ENCODE measurements around the gene RANBP17.
"Not testable (repeated sequence)": the region's sequence is repeated elsewhere in the genome, so short reads cannot be mapped to it uniquely, and the experiment has no call there.

Gene RANBP17

DNA sequence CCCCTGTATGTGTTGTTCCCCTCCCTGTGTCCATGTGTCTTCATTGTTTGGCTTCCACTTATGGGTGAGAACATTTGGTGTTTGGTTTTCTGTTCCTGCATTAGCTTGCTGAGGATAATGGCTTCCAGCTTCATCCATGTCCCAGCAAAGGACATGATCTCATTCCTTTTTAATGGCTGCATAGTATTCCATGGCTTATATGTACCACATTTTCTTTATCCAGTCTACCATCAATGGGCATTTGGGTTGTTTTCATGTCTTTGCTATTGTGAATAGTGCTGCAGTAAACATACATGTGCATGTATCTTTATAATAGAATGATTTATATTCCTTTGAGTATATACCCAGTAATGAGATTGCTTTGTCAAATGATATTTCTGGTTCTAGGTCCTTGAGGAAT lies 8.6 kb downstream of the RANBP17 start:
- DNase-seq: not testable (repeated sequence)

DNA sequence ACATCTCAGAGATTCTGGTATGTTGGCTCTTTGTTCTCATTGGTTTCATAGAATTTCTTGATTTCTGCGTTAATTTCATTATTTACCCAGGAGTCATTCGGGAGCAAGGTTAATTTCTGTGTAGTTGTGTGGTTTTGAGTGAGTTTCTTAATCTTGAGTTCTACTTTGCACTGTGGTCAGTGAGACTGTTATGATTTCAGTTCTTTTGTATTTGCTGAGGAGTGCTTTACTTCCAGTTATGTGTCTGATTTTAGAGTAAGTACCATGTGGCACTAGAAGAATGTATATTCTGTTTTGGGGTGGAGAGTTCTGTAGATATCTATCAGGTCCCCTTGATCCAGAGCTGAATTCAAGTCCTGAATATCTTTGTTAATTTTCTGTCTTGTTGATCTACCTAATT lies 12.2 kb downstream of the RANBP17 start:
- DNase-seq: no peak

DNA sequence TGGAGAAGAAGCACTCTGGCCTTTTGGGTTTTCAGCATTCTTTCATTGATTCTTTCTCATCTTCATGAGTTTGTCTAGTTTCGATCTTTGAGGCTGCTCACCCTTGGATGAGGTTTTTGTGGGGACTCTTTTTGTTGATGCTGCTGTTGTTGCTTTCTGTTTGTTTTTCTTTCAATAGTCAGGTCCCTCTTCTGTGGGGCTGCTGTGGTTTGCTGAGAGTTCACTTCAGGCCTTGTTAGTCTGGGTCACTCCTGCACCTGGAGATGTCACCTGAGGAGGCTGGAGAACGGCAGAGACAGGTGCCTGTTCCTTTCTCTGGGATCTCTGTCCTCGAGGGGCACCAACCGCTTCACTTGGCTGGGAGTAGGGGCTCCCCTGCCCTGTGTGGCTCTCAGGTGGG lies 14.0 kb downstream of the RANBP17 start:
- DNase-seq: no peak

DNA sequence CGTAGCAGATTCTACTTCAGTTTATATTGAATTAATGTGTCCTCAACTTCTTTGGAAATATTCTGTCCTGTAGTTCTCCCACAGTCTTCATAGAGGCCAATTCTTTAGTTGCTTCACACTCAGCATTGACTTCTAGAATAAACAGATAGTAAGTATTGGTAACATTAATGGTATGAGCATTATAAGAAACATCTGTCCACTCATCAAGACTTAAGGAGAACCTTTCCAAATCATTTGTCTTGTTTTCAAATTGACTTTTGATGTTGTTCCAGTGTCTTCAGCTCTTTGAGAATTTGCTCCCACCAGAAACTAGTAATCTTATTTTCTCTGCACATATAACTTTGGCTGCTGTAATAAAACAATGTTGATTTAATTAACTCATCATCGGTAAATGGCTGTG lies 18.3 kb downstream of the RANBP17 start:
- DNase-seq: no peak

DNA sequence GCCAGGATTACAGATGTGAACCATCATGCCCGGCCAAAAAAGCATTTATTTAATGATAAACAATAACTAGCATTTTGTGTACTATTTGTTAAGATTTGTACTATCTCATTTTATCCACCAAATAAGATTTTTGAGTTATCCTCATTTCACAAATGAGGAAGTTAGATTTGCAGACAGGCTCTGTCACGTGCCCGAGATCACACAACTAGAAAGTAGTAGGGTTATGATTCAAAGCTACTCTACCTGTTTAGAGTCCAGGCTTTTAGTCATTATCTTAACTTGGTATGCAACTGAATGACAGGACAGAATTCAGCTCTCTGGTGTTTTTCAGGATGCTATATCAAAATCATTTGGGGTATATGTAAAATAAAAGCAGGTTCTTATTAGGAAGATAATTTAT lies 20.5 kb downstream of the RANBP17 start:
- DNase-seq: no peak

DNA sequence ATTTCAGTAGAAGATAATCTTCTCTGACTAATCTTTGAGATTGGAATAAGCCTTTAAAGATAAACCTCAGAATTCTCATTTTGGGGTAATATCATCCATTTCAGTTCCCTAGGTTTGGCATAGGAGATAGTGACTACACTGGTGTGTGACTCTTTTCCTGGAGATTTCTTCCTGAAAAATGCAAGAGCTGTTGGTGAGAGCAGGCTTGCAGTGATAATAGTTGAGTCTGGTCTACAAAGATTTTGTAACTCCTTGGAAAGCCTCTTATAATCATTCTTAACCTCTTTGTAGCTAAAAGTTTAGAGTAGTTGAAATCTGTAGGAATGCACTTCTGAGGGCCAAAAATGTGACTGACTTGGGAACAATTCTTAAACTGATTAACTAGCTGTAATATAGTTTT lies 23.4 kb downstream of the RANBP17 start:
- no peak for DNase-seq

DNA sequence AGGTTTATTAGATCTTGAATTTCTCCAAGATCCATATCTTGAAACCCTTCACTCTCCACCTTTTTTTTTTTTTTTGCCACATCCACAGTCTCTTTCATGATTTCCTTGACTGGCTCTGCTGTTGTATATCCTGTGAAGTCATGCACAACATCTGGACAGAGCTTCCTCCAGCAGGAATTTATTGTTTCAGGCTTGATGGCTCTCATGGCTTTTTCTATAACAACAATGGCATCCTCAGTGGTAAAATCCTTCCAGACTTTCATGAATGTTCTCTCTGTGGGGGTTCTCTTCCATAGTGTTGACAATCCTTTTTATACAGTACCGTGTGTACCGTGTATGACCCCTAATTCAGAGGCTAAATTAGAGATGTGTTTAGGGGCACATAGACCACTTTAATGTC lies 24.0 kb downstream of the RANBP17 start:
- DNase-seq: no peak

DNA sequence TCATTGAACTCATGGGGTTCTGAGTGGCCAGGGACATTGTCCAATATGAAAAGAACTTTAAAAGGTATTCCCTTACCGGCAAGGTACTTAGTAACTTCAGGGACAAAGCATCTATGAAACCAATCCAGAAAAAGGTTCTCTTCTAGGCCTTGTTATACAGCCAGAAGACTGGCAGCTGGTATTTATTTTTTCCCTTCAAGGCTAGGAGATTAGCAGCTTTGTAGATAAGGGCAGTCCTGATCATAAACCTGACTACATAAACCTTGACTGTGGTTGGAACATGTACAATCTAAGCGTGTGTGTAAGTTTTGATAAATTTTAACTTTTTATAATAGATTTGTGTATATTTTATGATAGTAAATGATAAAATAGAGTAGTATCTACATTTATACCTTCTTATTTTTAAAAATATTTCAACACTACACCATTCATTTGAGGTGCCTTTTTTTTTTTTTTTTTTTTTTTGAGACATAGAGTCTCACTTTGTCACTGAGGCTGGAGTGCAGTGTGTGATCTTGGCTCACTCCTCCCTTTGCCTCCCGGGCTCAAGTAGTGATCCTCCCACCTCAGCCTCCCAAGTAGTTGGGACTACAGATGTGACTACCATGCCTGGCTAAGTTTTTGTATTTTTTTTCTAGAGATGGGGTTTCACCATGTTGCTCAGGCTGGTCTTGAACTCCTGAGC lies 24.5 kb downstream of the RANBP17 start:
- no peak for DNase-seq

DNA sequence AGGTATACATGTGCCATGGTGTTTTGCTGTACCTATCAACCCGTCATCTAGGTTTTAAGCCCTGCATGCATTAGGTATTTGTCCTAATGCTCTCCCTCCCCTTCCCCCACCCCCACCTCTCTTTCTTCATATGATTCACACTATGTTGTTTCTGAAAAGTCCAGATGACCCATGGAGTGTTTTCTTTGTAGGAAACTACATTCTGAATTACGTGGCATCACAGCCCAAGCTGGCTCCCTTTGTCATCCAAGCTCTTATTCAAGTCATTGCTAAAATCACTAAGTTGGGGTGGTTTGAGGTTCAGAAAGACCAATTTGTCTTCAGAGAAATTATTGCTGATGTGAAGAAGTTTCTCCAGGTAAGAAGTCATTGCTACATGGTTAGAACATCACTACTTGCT lies 30.4 kb downstream of the RANBP17 start:
- DNase-seq: no peak

DNA sequence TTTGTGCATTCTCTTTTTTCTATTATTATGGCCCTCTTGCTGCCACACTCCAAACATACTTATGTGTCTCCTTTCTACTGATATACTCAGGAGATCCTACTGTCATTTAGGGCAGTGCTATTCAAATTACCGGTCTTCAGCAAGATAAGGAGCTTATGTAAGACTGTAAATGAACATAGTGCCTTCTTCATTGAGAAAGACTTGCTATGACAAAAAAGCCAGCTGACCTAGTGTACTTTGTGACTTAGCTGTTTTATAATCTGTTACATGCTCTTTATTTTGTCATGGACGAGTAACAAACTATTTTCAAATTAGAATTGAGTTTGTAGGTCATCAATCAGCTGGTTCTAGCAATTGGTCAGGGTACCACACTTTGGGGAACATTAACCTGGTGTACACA lies 32.8 kb downstream of the RANBP17 start:
- DNase-seq: no peak

DNA sequence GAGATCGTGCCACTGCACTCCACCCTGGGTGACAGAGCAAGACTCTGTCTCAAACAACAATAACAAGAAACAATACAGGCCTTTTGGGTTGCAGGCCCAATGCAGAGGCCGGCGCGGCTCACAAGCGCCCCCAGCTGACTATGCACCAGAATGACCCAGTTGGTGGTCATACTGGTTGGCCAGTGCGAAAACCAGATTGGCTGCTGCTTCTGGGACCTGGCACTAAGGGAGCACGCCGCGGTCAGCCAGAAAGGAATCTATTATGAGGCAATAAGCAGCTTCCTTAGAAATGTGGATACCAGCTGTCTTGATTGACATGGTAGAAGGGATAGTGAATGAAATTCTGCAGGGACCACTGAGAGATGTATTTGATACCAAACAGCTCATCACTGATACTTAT lies 35.0 kb downstream of the RANBP17 start:
- DNase-seq: no peak

DNA sequence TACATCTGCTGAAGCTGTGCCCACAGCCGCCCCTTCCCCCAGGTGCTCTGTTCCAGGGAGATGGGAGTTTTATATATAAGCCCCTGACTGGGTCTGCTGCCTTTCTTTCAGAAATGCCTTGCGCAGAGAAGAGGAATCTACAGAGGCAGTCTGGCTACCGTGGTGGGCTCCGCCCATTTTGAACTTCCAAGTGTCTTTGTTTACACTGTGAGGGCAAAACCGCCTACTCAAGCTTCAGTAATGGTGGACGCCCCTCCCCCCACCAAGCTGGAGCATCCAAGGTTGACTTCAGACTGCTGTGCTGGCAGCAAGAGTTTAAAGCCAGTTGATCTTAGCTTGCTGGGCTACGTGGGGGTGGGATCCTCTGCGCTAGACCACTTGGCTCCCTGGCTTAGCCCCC lies 41.3 kb downstream of the RANBP17 start:
- no peak for DNase-seq

DNA sequence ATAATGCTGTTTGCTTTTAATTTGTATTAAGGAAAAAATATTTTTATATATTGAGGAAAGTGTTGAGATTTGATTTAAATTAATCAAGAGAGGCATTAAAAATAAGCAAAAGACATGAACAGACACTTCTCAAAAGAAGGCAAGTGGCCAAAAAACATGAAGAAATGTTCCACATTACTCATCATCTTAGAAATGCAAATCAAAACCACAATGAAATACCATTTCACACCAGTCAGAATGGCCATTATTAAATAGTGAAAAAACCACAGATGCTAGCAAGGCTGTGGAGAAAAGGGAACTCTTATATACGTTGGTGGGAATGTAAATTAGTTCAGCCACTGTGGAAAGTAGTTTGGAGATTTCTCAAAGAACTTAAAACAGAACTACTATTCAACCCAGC lies 45.9 kb downstream of the RANBP17 start:
- DNase-seq: no peak

DNA sequence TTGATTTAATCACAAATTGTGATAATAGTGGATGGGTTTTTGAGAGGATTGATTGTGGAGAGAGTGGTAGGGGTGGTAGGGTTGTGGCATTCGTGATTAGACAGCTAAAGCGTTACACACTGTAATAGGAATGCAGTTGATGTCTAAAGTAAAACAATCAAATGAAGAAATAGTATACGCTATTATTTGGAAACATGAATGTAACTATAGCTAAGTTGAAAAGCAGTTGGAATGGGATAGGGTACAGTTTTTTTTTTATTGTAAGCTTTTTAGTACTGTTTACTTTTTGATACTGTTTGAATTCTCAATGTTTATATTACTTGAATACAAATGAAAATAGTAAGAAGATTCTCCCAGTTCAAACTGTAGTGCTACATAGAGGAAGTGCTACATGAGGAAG lies 51.8 kb downstream of the RANBP17 start:
- no peak for DNase-seq

DNA sequence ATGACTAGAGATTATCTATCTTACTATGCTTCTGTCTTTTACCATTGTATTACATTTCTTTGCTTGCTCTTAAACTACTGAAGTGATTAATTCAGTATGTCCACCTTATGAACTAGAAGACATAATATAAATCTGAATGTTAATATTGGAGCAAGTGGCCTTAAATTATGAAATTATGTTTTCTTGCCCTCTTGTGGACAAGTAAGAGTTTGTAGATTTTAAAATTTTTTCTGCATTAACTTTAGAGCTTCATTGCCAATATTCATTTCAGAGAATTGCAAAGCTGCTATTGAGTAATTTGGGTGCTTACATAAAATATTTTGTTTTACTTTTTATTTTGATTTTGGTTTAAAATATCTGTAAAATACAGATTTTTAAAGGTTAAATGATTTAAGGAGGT lies 55.3 kb downstream of the RANBP17 start:
- DNase-seq: no peak

DNA sequence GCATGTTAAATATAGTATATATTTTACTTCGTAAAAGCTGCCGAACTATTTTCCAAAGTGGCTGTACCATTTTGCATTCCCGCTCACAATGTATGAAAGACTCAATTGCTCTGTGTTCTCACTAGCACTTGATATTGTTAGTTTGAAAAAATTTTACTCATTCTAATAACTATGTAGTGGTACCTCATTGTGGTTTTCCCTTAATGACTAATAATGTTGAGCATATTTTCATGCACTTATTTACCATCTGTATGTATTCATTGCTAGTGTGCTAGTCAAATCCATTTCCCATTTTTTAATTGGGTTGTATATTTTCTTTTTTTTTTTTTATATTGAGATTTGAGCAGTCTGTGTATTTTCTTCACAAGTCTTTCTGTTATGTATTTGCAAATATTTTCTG lies 58.4 kb downstream of the RANBP17 start:
- no peak for DNase-seq

DNA sequence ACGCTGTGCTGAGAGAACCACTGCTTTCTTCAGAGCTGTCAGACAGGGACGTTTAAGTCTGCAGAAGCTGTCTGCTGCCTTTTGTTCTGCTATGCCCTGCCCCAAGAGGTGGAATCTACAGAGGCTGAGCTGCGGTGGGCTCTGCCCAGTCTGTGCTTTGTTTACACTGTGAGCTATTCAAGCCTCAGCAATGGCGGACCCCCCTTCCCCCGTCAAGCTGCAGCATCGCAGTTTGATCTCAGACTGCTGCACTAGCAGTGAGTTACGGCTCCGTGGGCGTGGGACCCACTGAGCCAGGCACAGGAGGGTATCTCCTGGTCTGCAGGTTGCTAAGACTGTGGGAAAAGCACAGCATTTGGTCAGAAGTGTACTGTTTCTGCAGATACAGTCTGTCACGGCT lies 60.5 kb downstream of the RANBP17 start:
- peak; percentile 65 for DNase-seq

DNA sequence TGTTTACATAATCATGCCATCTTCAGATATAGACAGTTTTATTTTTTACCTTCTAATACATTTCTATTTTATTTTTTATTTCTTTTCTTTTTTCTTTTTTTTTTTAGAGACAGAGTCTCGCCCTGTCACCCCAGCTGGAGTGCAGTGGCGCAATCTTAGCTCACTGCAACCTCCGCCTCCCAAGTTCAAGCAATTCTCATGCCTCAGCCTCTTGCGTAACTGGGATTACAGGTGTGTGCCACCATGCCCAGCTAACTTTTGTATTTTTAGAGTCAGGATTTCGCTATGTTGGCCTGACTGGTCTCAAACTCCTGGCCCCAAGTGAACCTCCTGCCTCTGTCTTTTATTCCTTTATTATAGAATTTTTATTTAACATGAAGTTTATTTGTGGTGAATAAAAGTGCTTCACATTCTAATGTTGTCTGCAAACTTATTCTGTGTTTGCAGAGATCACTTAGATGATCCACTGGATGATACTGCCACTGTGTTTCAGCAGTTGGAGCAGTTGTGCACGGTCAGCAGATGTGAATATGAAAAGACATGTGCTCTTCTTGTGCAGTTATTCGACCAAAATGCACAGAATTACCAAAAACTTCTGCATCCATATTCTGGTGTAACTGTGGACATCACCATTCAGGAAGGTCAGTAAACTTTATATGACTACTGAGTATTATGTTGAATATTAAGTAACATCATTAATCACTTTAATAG lies 62.2 kb downstream of the RANBP17 start:
- DNase-seq: no peak

DNA sequence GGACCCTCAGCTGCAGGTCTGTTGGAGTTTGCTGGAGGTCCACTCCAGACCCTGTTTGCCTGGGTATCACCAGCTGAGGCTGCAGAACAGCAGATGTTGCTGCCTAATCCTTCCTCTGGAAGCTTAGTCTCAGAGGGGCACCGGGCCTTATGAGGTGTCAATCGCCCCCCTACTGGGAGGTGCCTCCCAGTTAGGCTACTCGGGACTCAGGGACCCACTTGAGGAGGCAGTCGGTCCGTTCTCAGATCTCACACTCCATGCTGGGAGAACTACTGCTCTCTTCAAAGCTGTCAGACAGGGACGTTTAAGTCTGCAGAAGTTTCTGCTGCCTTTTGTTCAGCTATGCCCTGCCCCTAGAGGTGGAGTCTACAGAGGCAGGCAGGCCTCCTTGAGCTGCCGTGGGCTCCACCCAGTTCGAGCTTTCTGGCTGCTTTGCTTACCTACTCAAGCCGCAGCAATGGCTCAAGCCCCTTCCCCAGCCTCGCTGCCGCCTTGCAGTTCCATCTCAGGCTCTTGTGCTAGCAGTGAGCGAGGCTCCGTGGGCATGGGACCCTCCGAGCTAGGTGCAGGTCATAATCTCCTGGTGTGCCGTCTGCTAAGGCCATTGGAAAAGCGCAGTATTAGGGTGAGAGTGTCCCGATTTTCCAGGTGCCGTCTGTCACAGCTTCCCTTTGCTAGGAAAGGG lies 73.9 kb downstream of the RANBP17 start:
- DNase-seq: not testable (repeated sequence)

DNA sequence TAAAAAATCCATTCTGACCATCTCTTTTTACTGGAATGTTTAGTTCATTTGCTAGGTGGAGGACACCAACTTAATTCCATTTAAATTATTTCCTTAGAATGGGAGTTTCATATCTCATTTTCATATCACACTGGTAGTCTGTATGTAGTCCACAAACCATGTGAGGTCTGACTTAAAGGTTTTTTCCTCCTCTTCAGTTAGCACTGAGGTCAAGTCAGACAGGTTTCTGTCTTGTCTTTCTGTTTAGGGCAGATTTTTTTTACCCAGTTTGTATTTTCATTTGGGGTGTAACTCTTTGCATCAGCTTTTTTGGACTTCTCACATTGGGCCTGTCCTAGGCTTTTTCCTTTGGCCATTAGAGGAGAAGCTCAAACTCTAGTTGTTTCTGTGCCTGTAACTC lies 75.3 kb downstream of the RANBP17 start:
- no peak for DNase-seq

DNA sequence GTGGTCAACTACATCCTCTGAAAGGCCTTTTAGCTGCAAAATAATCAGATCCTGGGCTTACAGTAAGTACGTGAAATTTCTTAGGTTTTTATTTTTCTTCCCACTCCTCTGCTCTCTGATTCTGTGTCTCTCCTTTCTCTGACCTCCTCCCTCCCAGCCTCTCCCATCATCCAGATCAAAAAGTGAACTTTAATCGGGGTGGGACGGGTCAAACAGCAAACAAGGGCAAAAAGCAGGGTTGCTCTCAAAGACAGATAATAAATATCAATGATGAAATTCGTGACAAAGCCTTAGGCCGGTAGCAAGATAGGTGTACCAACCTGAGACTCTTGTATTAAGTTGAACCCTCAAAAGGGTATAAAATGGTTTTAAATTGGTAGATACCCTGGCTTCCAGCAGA lies 76.1 kb downstream of the RANBP17 start:
- DNase-seq: no peak

DNA sequence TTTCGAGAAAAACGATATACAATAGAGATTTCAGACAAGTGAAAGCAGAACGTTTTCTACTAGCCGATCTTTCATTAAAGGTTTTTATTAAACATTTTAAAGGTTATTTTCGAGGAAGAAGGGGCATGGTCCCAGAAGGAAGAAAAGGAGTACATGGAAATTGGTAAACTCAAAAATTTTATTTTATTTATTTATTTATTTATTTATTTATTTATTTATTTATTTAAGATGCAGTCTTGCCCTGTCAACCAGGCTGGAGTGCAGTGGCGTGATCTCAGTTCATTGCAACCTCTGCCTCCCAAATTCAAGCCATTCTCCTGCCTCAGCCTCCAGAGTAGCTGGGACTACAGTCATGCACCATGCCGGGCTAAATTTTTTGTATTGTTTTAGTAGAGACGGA lies 77.4 kb downstream of the RANBP17 start:
- DNase-seq: no peak

DNA sequence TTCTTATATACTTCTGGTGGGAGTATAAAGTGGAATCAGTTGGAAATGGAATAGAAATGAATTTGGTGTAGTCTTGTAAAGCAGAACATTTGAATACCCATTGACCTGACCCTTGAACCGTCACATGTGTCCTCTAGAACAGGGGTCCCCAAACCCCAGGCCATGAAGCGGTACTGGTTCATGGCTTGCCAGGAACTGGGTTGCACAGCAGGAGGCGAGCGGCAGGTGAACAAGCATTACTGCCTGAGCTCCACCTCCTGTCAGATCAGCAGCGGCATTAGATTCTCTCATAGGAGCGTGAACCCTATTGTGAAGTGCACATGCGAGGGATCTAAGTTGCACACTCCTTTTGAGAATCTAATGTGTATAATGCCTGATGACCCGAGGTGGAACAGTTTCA lies 80.0 kb downstream of the RANBP17 start:
- no peak for DNase-seq

DNA sequence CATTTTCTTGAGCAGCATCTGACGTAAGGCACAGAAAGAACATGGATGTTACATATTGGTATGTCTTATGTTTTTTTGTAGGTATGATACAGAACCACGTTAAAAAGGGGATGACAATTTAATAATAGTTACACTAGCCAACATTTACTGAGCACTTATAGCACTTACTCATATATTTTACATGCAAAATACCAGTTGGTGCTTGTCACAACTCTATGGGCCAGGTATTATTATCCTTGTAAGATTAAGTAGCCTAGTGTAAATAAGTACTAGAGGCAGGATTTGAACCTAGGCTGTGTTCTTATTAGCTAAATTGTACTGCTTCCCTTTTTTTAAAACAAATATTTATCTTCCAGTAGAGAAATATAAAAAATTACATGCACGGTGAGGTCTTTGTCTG lies 83.5 kb downstream of the RANBP17 start:
- no peak for DNase-seq

All from eye (tissue), 1 donor.